ENCODE measurements around the gene MIA.
"Not testable (repeated sequence)": the region's sequence is repeated elsewhere in the genome, so short reads cannot be mapped to it uniquely, and the experiment has no call there.

Gene MIA

DNA sequence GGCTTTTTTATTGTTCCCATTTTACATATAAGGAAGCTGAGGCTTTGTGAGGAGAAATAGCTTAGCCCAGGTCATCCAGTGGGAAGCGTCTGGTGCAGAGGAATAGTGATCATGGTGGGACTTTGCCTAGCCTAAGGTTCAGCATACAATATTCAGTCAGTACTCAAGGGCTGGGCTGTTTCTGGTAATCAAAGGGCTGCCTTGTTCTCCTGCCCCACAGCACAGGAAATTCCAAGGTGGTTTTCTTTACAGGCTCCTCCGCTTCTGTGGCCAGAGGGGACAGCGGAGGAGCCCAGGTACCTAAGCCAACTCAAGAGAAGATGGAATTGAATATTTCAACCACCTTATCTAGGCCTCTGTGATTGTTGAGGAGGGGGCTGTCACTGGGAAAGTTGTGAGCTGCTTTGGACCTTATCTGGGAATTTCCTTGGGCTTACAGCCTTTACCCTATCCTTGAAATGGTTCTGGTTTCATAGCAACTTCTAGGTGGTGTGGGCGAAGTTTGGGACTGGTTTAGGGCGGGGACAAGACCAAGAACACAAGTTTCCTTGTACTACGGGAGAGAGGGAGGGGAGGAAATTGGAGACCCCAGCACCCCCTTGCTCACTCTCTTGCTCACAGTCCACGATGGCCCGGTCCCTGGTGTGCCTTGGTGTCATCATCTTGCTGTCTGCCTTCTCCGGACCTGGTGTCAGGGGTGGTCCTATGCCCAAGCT is at the start of gene MIA:
TSS of gene MIA (plus strand) at position 606 of the 716 bp plus-strand sequence. CDS start at position 628, 22 bp downstream.
- no peak for DNase-seq

DNA sequence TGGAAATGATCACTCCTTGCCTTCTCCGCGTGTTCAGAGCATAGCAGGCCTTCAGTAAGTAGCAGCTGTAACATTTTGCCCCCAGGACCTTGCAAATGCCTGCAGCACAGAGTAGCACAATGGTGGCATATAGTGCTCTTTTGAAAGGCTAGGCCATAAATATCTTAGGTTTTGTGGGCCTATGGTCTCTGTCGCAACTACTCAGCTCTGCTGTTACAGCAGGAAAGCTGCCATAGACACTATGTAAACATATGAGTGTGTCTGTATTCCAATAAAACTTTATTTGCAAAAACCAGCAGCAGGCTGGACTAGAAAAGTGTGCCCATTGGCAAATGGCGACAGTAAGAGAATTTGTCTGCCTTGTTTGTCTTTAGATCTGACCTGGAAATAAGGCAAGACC is 49.0 kb upstream of the MIA start:
- DNase-seq: no peak

DNA sequence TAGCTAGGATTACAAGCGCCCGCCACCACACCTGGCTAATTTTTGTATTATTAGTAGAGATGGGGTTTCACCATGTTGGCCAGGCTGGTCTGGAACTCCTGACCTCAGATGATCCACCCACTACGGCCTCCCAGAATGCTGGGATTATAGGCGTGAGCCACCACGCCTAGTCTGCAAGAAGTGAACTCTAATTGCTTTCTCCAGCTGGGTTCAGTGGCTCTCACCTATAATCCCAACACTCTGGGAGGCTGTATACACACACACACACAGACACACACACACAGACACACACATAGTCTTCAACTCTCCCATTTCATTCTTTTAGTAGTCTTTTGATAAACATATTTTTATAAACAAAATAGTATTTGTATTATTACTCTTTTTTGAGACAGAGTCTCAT is 45.3 kb upstream of the MIA start:
- DNase-seq: not testable (repeated sequence)

DNA sequence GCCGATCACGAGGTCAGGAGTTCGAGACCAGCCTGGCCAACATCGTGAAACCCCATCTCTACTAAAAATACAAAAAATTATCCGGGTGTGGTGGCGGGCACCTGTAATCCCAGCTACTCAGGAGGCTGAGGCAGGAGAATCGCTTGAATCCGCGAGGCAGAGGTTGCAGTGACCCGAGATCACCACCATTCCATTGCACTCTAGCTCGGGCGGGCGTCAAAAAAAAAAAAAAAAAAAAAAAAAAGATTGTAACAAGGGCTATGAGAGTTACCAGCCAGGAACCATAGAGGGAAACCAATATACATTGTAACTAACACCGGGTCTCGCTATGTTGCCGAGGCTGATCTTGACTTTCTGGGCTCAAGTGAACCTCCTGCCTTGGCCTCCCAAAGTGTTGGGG is 43.0 kb upstream of the MIA start:
- DNase-seq: not testable (repeated sequence)

DNA sequence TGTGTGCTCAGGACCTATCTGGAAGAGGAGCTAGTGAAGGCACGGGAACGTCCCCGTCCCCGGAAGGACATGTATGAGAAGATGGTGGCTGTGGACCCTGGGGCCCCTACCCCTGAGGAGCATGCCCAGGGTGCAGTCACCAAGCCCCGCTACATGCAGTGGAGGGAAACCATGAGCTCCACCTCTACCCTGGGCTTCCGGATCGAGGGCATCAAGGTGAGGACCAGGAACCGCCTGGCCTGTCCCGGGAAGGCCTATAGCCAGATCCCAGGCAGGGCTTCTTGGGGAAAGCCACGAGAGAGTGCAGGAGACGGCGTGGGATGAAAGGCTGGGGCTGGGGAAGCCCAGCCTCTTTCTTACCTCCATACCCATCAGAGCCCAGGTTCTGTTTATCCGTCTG is 42.2 kb upstream of the MIA start:
- no peak for DNase-seq

DNA sequence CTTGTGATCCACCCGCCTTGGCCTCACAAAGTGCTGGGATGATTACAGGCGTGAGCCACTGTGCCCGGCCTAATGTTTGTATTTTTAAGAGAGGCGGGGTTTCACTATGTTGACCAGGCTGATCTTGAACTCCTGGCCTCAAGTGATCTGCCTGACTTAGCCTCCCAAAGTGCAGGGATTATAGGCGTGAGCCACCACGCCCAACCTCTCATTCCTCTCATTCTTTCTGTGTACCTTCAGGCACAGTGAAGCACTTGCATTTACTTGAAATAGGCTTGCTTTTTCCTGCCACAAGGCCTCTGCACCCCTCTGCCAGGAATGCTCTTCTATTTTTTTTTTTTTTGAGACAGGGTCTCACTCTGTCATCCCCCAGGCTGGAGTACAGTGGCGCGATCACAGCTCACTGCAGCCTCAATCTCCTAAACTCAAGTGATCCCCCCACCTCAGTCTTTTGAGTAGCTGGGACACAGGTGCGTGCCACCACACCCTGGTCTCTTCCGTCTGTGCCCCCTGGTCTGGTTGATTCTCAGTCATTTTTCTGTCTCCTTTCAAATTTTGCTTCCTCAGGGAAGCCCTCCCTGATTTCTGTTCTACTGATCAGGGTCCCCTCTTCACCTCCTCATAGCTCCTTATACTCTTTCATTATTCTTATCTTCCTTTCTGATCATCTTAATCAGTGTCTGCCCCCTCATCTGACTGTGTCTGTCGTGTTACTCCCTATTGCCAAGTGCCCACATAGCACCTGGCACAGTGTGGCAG is 40.1 kb upstream of the MIA start:
- DNase-seq: no peak

DNA sequence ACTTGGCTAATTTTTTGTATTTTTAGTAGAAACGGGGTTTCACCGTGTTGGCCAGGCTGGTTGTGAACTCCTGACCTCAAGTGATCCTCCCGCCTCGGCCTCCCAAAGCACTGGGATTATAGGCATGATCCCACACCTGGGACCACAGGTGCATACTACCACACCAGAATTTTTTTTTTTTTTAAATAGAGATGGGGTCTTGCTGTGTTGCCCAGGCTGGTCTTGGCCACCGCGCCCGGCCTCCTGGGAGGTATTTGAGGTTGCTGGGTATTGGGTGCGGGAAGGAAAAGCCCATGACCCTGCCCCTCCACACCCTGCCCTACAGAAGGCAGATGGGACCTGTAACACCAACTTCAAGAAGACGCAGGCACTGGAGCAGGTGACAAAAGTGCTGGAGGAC is 38.7 kb upstream of the MIA start:
- no peak for DNase-seq

DNA sequence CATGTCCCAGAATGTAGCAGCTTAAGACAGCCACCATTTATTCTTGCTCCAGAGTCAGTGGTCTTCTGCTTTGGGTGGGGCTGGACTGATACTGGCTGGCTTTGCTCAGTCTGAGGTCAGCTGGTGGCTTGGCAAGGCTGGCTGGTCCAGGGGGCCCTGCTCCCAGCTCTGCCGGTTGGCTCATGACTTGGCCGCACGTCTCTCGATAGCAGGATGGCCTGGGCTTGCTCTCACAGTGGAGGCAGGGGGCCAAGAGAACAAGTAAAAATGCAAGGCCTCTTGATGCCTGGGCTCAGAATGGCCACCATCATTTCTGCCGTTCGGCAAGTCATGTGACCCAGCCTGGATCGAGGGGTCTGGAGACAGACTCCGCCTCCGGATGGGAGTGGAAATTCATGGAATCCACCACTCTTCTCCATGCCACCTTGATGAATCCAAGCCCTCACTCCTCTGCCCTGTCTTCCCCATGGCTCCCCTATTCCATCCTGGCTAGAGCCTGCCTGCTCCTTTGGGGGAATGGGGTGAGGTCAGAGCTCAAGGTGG is 38.1 kb upstream of the MIA start:
- no peak for DNase-seq

DNA sequence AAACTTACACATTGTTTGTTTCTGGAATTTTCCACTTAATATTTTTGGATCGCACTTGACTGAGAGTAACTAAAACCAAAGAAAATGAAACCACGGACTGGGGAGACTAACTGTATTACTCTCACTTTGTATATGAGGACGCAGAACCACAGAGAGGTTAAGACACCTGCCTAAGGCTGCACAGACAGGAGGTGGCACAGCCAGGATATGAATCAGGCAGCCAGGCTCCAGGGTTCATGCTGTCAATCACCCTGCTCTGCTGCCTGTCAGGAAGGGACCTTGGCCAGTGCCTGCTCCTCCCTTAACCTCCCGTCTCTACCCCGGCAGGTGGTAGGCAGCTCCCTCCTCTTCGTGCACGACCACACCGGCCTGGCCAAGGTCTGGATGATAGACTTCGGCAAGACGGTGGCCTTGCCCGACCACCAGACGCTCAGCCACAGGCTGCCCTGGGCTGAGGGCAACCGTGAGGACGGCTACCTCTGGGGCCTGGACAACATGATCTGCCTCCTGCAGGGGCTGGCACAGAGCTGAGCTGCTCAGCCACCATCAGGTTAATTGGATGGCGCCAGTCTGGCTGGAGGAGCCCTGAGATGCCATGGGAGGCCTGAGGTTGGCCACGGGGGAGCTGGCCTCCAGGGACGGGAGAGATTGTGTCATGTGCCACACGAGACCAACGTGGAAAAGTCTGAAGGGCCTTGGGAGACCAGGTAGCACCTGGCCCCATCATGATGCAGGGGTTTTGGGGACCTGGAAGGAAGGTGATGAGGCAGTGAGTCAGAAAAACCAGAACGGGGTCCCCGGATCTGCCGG is 36.1 kb upstream of the MIA start:
- no peak for DNase-seq

DNA sequence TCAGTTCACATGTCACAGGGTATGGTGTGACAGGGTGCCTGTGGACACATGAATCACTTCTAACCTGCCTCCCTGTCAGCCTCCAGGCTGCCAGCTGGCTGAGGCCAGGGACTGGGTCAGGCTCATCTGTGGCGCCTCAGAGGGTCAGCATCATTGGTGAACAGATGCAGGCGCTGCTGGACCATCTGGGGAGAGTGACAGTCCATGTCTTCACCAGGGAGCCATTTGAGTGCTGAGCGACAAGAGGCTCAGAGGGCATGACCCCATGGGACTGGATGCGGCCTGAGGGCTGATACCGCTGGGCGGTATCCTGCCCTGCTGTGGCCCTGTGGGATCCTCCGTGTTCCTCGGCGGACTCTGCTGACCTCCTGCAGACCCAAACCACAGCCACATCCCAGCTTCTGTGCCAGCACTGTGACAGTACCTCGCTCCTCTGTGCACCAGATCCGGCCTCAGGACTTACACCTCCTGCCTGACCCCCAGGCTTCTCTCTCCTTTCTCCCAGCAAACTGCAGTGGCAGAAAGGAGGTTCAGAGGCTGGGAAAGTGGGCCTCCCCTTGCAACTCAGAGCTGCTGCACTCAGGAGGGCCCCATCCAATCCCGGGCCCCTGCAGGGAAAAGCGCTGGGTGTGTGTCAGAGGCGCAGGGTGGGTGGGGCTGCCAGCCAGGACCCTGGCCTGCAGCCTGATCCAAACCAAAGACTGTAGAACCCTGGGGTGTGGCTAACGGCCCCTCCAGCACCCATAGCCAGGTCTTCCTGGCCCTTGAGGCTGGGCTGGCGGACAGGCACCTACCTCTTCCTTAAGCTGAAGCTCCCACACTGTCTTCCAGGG is 35.2 kb upstream of the MIA start:
- no peak for DNase-seq

DNA sequence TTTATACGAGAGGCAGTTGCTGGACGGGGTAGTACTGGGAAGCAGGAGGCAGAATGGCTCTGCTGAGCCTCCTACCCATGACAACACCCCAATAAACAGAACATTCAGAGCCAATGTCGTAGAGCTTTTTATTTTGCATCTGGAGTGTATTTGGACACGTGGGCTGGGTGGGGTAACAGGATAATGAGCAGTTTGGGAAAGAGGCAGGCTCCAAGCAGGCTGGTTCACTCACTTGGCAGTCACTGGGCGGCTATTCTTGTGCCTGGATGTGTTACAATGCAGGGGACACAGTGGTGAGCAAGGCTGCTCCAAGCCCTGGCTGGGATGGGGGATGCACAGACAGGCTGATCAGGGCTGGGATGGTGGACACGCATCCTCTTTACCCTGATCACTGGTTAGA is 34.6 kb upstream of the MIA start:
- no peak for DNase-seq

DNA sequence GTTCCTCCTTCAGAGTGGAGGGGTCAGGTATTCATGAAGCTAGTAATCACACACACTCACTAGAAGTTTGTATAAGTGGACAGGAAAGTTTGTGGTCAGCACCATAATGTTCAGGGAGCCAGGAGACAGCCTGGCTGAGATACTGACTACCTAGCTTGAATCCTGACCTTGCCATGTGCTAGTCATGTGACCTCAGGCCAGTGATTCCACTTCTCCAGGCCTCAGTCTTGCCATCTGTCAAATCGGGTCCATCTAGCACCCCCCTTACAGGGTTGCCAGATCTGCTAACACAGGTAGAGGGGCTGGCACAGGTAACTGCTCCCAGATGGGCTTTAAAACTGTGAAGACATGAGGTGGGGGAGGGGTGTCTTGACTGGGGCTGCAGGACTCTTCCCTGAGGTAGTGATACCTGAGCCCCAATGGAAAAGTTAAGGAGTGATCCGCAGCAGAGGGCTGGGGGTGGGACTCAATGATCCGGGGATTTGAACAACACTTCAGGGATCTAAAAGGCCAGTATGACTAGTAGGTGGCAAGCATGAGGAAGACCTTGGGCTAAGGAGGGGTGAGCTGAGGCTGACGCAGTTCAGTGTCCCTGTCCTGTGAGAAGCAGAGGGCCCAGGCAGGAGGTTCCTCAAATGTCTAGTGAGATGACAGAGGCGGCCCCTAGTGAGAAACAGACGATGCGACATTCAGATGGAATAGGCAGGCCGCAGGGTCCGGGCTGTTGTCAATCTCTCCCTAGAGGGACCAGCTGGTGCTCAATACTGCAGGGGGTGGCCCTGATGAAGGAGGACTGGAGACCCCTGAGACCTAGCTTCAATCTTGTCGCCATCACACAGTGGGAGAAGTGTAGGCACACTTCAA is 33.6 kb upstream of the MIA start:
- DNase-seq: no peak

DNA sequence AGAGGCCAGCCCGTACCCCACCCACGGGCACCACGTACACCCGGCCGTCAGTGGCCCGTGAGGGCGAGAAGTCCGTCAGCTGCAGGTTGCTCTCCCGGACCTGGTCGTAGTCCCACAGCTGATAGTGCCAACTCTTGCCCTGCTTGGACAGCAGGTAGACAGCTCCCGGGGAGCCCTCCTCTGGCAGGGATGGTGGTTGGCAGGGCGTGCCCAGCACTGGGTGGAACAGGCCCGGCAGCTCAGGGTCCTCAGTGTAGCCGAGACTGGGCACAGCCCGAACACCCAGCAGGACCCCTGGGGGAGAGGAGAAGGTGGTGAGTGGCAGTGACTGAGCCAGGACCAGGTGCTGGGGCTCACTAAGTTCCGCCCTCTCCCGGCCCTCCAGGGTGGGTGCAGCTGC is 32.8 kb upstream of the MIA start:
- DNase-seq: no peak

DNA sequence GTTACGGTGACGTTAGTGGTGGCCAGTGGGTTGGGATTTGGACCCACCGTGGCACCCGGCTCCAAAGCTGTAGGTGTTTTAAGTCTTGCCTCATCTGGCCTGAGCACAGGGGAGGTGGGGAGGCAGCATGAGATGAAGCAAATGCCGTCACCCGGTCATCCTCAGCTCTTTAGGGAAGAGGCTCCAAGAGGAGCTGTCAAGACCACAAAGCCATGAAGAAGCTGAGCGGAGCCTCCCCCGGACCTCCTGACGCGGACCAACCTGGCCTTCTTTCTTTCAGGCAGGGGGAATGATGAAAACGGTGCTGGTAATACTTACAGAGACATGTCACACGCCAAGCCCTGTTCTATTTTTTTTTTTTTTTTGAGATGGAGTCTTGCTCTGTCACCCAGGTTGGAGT is 32.4 kb upstream of the MIA start:
- no peak for DNase-seq

DNA sequence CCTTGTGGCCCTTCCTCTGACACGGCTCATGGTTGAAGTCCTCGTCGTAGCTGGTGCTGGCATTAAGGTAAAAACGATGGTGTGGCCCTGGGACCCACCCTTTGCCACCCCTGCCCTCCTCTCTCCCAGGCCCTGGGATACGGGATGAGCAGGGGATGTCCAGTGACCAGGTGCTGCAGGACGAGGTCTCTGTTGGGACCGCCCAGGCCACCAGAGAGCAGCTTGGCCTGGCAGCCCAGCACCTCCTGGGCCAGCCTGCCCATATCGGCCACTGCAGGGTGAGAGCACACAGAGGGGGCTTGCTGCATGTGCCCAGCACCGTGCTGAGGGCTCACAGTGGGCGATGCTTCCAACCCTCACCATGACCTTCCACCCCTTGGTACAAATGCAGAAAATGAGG is 31.4 kb upstream of the MIA start:
- DNase-seq: no peak

DNA sequence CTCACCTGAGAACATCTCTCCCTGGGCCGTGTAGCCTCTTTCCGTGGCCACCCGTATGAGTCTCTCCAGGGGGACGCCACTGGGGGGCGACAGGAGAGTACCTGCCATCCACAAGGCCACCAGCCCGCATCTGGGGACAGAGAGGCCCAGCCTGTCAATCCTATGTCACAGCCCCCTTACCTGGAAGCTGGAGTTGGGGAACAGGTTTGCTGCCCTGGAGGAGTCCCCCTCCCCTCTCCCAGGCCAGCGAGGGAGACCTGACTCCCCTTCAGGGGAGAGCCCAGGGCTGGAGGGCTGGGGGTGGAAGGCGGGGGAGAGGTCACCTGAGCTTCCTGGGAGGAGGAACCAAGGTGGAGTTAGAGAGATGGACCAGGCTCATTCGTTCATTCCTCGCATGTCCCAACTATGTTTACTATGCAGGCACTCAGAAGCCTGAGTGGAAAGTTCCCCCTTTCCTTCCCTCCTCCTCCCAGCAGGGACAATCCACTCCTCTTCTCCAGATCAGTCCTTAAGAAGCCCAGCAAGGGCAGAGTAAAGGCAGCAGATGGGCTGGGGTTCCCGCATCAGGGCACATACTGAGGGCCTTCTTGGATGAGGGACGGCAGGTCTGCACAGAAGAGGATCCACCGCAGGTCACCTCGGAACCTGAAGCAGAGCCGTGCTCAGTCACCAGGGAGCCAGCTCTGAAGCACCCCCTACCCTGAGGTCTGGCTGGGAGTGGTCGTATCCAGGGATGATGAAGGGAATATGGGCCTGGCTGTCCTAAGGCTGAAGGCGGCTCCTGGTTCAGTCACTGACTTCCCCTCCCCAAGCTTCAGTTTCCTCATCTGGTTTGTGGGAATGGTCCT is 30.5 kb upstream of the MIA start:
- no peak for DNase-seq

DNA sequence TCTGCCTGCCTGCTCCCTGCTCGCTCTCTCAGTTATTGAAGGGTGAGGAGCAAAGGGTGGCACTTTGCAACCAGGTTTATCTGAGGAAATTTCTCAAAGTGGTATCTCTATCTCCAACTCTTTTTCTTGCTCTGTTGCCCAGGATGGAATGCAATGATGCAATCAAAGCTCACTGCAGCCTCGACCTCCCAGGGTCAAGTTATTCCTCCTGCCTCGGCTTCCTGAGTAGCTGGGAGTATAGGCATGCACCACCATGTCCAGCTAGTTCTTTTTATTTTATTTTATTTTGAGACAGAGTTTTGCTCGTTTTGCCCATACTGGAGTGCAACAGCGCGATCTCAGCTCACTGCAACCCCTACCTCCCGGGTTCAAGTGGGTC is 29.9 kb upstream of the MIA start:
- DNase-seq: no peak

DNA sequence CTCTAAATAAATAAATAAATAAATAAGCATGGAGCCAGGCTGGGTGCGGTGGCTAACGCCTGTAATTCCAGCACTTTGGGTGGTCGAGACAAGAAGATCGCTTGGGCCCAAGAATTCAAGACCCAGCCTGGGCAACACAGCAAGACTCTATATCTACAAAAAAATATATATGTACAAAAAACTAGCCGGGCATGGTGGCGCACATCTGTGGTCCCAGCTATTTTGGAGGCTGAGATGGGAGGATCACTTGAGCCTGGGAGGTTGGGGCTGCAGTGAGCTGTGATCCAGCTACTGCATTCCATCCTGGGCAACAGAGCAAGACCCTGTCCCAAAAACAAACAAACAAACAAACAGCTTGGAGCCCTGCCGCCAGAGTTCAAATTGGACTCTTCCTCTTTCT is 27.8 kb upstream of the MIA start:
- DNase-seq: no peak

DNA sequence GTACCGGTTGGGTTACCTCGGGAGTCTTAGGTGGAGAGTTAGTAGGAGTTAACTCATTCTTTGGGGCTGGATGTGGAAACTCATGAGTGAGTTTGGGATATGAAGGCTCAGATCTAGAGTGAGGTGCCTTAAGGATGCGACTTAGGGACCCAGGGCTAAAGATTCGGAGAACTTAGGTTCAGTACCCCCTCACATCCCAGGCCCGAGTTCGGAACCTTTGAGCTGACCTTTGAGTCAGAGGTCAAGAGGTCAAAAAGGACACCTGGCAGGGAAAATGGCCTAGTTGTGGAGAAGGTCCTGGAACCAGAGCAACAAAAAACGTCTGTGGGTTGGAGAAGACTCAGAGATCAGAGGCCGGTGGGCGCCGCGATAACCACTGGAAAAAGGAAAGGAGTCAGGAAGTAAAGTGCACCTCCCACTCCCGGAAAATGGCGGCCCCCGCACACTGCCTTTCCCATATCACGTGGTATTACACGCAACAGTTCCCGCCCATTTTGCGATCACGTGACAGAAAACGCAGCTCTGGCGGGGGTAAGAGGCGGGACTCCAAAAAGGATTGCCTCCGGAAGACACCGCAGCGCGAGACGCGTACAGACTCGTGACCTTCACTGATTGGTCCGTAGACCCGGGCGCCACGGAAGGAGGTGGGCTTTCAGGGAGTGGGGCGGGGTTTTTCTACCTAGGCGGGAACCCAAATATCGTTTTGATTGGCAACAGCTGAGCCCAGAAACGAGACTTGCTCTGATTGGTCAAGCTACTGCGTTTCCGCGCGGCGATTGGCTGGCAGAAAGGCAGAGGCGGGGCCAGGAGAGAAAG is 25.1 kb upstream of the MIA start, which contains the start of gene ACTMAP:
TSS of gene ACTMAP (minus strand) at position 420 of the 816 bp plus-strand sequence. CDS start 674 bp downstream, outside the sequence.
- peak; percentile 99 for DNase-seq
